Neutrophil (primary cell): ENCODE results near the gene C11orf98.

Source experiments
- H3K27ac ChIP-seq: fragments of 200-600 bp; sonication (generic); 2 replicates; pipeline ENCODE4 v1.5.1; 2016; ENCODE audit warnings: mild to moderate bottlenecking, moderate library complexity
- H3K27me3 ChIP-seq: fragments of 200-600 bp; sonication (generic); 2 replicates; pipeline ENCODE4 v1.6.0; 2016; ENCODE audit warnings: mild to moderate bottlenecking
- H3K36me3 ChIP-seq: fragments of 200-600 bp; sonication (generic); 2 replicates; pipeline ENCODE4 v1.5.1; 2017
- H3K4me1 ChIP-seq, 2 experiments: fragments of 200-600 bp in 1 of 2; sonication (generic) in 1 of 2; 1 replicate in 1 of 2; 2 replicates in 1 of 2; pipeline versions ENCODE4 v1.5.1 to v1.6.1; 2013 to 2016; ENCODE audit warnings: low read depth in 1 of 2, low read length in 1 of 2, mild to moderate bottlenecking in 1 of 2, moderate library complexity in 1 of 2; ENCODE audit not compliant: control insufficient read depth in 1 of 2, insufficient read depth in 1 of 2
- H3K4me3 ChIP-seq, 2 experiments: fragments of 200-600 bp in 1 of 2; sonication (generic) in 1 of 2; 1 replicate in 1 of 2; 2 replicates in 1 of 2; pipeline ENCODE4 v1.5.1; 2013 to 2016; ENCODE audit warnings: low read depth in 1 of 2, low read length in 1 of 2, mild to moderate bottlenecking in 1 of 2, moderate library complexity in 1 of 2
- H3K9me3 ChIP-seq: fragments of 200-600 bp; sonication (generic); 2 replicates; pipeline ENCODE4 v1.5.1; 2016
- CTCF ChIP-seq: fragments of 200-600 bp; sonication (generic); IDR thresholded peaks from 2 replicates; pipeline ENCODE4 v1.5.1; 2016; ENCODE audit warnings: antibody characterized with exemption

C11orf98 gene

GRCh38 chr11:62665075-62665598 is at the start of gene C11orf98, which contains the start of gene CSKMT:
Gene C11orf98, minus strand, starts transcription at chr11:62665210. Its CDS starts 41 bp downstream, at chr11:62665169.
Gene CSKMT, plus strand, starts transcription at chr11:62665312. Its CDS starts 568 bp downstream, at chr11:62665880.
- no peak for TF ChIP-seq CTCF
- H3K9me3 ChIP-seq = no peaks in the 10 kb centered on the region
- H3K36me3 ChIP-seq = peaks cover 14% of the 10 kb centered on the region
- H3K4me1 ChIP-seq = peaks cover 22 to 25% of the 10 kb centered on the region in 2 experiments
- H3K27me3 ChIP-seq = no peaks in the 10 kb centered on the region
- peak within 1 kb of the TSS; percentile 76 to 96 for H3K4me3 ChIP-seq
- peak within 1 kb of the TSS; percentile 90 for H3K27ac ChIP-seq

GRCh38 chr11:62713343-62713742 is 48.3 kb upstream of the C11orf98 start:
- Histone ChIP-seq H3K27me3 (no peaks in the 10 kb centered on the region), H3K36me3 (peaks cover 75% of the 10 kb centered on the region), H3K4me1 (peaks cover 16 to 17% of the 10 kb centered on the region in 2 experiments), H3K9me3 (no peaks in the 10 kb centered on the region), H3K27ac (peak overlapping the region; percentile 38), H3K4me3 (no peak overlapping the region)
- no peak for TF ChIP-seq CTCF

- Histone ChIP-seq H3K9me3 (no peaks in the 10 kb centered on the region), H3K4me3 (no peak overlapping the region), H3K27ac (peak overlapping the region; percentile 38), H3K27me3 (no peaks in the 10 kb centered on the region), H3K36me3 (peaks cover 70% of the 10 kb centered on the region), H3K4me1 (peaks cover 19 to 20% of the 10 kb centered on the region in 2 experiments)
- TF ChIP-seq CTCF = no peak
These were observed 47.9 kb upstream of the C11orf98 start for GRCh38 chr11:62712861-62713260.

GRCh38 chr11:62712276-62712812 is 47.3 kb upstream of the C11orf98 start:
- H3K36me3 ChIP-seq = peaks cover 65% of the 10 kb centered on the region
- peak overlapping the region; percentile 38 for H3K27ac ChIP-seq

GRCh38 chr11:62710001-62710345 is 45.0 kb upstream of the C11orf98 start:
- peaks cover 39 to 42% of the 10 kb centered on the region in 2 experiments for H3K4me1 ChIP-seq
- H3K9me3 ChIP-seq = no peaks in the 10 kb centered on the region
- peak overlapping the region; percentile 76 to 86 for H3K4me3 ChIP-seq
- no peaks in the 10 kb centered on the region for H3K27me3 ChIP-seq
- no peak for TF ChIP-seq CTCF
- peak overlapping the region; percentile 91 for H3K27ac ChIP-seq
- H3K36me3 ChIP-seq = peaks cover 41% of the 10 kb centered on the region

More at GRCh38 chr11:62712276-62712812, 47.3 kb upstream of the C11orf98 start:
- H3K4me1 ChIP-seq = peaks cover 20% of the 10 kb centered on the region in 2 experiments
- no peak overlapping the region for H3K4me3 ChIP-seq
- TF ChIP-seq CTCF = no peak
- H3K9me3 ChIP-seq = no peaks in the 10 kb centered on the region
- no peaks in the 10 kb centered on the region for H3K27me3 ChIP-seq
